ENCODE data around the gene TICAM2.

GRCh38 chr5:115568668-115569067 is 33.6 kb downstream of the TICAM2 start:
- TF ChIP-seq CTCF (IDR thresholded peaks at IDR 0.05) (no peak), POLR2A (IDR thresholded peaks at IDR 0.05) (no peak), POLR2AphosphoS5 (IDR thresholded peaks at IDR 0.05) (no peak)

All from stomach (tissue), 4 donors.